Measurements from ENCODE around the gene TAS2R40. TPM values are rescaled to one million over a fixed set of nuclear protein-coding genes. Genes with fewer than 3 reads are reported as not detected.
"Not testable (repeated sequence)": the region's sequence is repeated elsewhere in the genome, so short reads cannot be mapped to it uniquely, and the experiment has no call there.

The TAS2R40 gene
- not detected for polyA plus RNA-seq

DNA sequence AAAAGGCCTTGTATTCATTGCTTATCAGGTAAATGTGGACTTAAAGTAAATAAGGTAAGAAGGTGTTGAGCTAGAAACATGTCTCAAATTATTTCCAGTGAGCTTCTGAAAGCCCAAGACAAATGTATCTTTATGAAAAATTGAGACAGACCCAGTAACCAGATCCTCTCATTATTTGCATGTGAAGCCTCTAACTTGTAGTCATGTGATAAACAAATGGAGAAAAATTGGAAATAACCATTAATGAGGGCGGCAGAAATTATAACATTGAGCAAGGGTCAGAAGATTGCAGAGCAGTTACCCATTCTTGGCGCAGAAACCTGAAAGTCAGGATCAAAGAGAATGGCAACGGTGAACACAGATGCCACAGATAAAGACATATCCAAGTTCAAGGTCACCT lies at the start of gene TAS2R40:
Gene TAS2R40, plus strand, starts transcription at position 301 of the 400 bp plus-strand sequence. Its CDS starts 42 bp downstream, at position 343.
- peaks cover 10% of the 10 kb centered on the region for H3K27me3 Mint-ChIP-seq

DNA sequence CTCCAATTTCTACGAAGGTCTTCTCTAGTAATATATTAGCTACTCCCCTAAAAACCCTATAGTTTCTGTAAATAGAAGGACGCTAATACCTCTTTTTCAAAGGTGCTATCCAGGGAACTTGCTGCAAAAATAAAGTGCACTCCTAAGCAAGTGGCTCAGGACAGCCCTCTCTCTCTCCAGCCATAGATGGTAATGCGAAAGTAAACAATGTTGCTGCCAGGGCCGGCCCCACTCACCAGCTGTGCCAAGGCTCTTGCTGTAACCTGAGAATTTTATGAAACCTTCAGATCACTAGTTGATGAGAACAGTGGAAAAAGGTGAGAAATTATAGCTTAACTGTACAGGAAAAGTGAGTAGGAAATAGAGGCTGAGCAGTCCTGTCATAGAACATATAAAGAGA lies 49.5 kb upstream of the TAS2R40 start:
- H3K27me3 Mint-ChIP-seq, result peaks cover 1% of the 10 kb centered on the region
- peaks cover 5% of the 10 kb centered on the region for H3K36me3 Mint-ChIP-seq
- H3K9me3 Mint-ChIP-seq, result peaks cover 2 to 3% (median 3%) of the 10 kb centered on the region in 3 donors
- H3K4me1 Mint-ChIP-seq, result peaks cover 0 to 10% (median 8%) of the 10 kb centered on the region in 3 donors
- peak overlapping the region in 2 of 4 donors; percentile 11 to 26 for H3K4me3 Mint-ChIP-seq
- no peak overlapping the region for H3K27ac Mint-ChIP-seq

More for the DNA sequence above, at the start of gene TAS2R40:
- Mint-ChIP-seq H3K9me3 (no peaks in the 10 kb centered on the region), H3K27ac (peak within 1 kb of the TSS in 1 of 3 donors; percentile 68), H3K4me3 (no peak within 1 kb of the TSS), H3K36me3 (no peaks in the 10 kb centered on the region), H3K4me1 (no peaks in the 10 kb centered on the region)

DNA sequence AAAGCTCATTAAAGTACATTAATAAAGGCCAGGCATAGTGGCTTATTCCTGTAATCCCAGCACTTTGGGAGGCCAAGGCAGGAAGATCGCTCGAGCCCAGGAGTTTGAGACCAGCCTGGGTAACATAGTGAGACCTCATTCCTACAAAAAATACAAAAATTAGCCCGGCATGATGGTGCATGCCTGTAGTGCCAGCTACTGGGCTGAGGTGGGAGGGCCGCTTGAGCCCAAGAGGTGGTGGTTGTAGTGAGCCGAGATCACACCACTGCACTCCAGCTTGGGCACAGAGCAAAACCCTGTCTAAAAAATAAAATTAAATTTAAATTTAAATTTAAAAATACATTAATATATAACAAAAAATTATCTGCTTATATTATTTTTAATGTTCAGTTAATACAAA lies 45.7 kb upstream of the TAS2R40 start:
- Mint-ChIP-seq H3K9me3 (peaks cover 3 to 18% (median 8%) of the 10 kb centered on the region in 3 donors), H3K4me1 (peaks cover 0 to 7% (median 2%) of the 10 kb centered on the region in 3 donors), H3K36me3 (peaks cover 1% of the 10 kb centered on the region), H3K27me3 (peaks cover 1% of the 10 kb centered on the region), H3K27ac (no peak overlapping the region), H3K4me3 (no peak overlapping the region)

DNA sequence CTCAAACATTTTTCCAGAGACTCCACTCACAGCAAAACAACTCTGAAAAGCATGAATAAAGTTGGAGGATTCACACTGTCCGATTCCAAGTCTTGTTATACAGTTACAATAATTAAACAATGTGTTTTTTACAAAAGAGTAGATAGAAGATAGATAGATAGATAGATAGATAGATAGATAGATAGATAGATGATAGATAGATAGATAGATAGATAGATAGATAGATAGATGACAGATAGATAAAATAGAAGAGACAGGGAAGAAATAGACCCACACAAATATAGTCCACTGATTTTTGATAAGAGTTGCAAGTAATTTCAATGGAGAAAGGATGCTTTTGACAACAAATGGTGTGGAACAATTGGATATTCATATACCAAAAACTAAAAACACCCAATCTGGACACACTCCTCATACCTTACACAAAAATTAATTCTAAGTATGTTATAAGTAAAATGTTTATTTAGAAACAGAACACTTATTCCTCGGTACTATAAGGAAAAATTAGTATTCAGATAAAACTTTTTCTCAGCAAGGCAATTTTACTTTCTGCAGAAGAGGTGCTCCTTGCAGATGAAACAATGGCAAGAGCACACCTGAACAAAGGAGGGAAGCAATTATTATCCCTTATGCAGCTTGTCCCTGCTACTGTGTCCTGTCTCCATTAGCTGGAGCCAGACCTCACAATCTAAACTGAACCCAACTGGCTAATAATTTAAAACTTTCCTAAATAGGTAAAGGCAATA lies 44.3 kb upstream of the TAS2R40 start:
- no peaks in the 10 kb centered on the region for H3K36me3 Mint-ChIP-seq
- peaks cover 3 to 18% (median 8%) of the 10 kb centered on the region in 3 donors for H3K9me3 Mint-ChIP-seq
- no peak overlapping the region for H3K4me3 Mint-ChIP-seq
- peak overlapping the region in 1 of 3 donors; percentile 6 for H3K27ac Mint-ChIP-seq
- H3K27me3 Mint-ChIP-seq, result no peaks in the 10 kb centered on the region
- H3K4me1 Mint-ChIP-seq, result peaks cover 0 to 10% (median 6%) of the 10 kb centered on the region in 3 donors

DNA sequence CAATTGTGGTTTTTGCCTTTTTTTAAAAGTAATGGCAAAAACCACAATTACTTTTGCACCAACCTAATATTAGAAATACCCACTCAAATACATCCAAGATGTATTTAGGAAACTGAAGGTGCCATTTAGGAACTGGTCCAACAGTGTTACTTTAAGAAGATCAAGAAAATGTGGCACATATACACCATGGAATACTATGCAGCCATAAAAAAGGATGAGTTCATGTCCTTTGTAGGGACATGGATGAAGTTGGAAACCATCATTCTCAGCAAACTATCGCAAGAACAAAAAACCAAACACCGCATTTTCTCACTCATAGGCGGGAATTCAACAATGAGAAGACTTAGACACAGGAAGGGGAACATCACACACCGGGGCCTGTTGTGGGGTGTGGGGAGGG lies 41.1 kb upstream of the TAS2R40 start:
- not testable (repeated sequence) for H3K27me3 Mint-ChIP-seq, H3K27ac Mint-ChIP-seq, H3K4me3 Mint-ChIP-seq, H3K36me3 Mint-ChIP-seq
- Mint-ChIP-seq H3K4me1 (peaks cover 0 to 17% (median 16%) of the 10 kb centered on the region in 3 donors), H3K9me3 (peaks cover 2 to 15% (median 6%) of the 10 kb centered on the region in 3 donors)

DNA sequence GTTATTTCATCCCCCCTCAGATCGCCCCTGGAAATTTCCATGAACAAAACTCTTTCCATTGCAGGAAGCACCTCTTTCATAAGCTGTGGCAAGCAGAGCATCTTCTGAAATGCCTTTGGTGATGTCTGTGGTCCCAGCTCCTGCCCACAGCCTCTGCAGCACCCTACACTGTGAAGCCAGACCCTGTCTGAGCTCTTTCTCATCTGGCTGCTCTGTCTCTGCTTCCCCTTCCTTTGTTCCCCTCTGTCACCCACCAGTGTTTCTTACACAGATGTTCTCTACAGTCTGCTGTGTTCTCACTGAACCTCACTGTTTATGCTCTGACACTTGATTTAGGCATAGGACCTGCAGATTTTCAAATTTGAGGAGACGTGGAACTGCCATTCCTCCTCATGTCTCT lies 40.5 kb upstream of the TAS2R40 start:
- H3K9me3 Mint-ChIP-seq, result peaks cover 2 to 15% (median 6%) of the 10 kb centered on the region in 3 donors
- no peaks in the 10 kb centered on the region for H3K36me3 Mint-ChIP-seq
- no peak overlapping the region for H3K27ac Mint-ChIP-seq
- H3K4me3 Mint-ChIP-seq, result no peak overlapping the region
- peaks cover 0 to 17% (median 16%) of the 10 kb centered on the region in 3 donors for H3K4me1 Mint-ChIP-seq
- H3K27me3 Mint-ChIP-seq, result peaks cover 1% of the 10 kb centered on the region

DNA sequence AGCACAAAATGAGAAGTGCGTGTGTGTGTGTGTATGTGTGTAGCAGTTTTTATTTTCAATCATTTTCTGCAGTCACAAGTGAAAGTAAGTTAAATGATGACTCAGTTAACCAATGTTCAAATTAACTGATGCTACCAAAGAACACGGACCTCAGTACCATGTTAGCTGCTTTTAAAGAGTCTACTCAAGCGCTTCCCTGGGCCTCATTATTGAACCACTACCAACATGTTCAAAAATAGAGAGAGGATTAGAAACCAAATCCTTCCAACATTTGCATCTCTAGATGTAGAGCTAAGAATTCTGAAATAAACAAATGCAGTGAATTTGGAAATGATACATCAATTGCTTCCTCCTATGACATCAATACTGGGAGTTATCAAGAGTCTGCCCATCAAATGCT lies 38.8 kb upstream of the TAS2R40 start, which contains the start of gene TAS2R39:
Gene TAS2R39, plus strand, starts transcription at position 396 of the 400 bp plus-strand sequence. Its CDS starts 0 bp downstream, at position 396.
- Mint-ChIP-seq H3K9me3 (peaks cover 3 to 11% (median 5%) of the 10 kb centered on the region in 3 donors), H3K4me3 (peak within 1 kb of the TSS in 1 of 4 donors; percentile 5), H3K27me3 (peaks cover 1% of the 10 kb centered on the region), H3K36me3 (no peaks in the 10 kb centered on the region), H3K27ac (no peak within 1 kb of the TSS), H3K4me1 (peaks cover 0 to 17% (median 16%) of the 10 kb centered on the region in 3 donors)

DNA sequence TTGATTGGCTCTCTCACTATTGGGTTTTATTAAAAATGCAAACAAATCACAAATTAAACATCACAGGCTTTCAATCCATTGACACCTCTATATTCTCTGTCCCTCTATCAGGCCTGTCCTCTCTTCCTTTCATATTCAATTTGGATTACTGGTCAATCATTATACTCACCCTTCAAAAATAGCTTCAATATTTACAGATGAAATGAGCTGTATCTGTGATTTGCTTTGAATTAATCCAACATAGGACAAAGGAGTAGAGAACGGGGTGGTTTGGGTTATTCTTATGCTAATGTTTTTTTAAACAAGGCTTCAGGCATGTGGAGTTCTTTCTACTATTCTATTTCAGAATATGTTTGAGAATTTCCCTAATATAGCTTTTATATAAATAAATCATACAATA lies 36.3 kb upstream of the TAS2R40 start:
- no peaks in the 10 kb centered on the region for H3K36me3 Mint-ChIP-seq
- H3K4me1 Mint-ChIP-seq, result peaks cover 0 to 17% (median 13%) of the 10 kb centered on the region in 3 donors
- peaks cover 1% of the 10 kb centered on the region for H3K27me3 Mint-ChIP-seq
- no peak overlapping the region for H3K27ac Mint-ChIP-seq
- no peak overlapping the region for H3K4me3 Mint-ChIP-seq
- H3K9me3 Mint-ChIP-seq, result peaks cover 0 to 4% (median 0%) of the 10 kb centered on the region in 3 donors

DNA sequence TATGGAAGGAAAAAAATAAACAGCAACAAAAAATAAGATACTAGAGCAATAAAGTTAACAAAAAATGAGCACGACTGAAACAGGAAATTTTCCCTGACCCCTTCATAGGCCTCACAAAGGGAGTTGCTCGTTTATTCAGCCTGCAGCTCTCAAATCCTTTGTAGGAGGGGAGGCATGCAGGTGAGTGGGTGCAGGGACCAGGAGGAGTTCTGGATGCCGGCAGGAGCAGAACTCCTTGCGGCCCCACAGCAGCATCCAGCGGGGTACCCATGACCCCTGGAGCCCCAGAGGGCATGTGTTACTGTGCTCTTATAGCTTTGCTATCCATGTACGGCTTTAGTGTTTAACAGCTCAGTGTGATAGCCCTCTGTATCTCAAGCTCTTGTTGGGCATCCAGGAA lies 32.8 kb upstream of the TAS2R40 start:
- no peaks in the 10 kb centered on the region for H3K36me3 Mint-ChIP-seq
- H3K4me3 Mint-ChIP-seq, result no peak overlapping the region
- no peak overlapping the region for H3K27ac Mint-ChIP-seq
- peaks cover 0 to 3% (median 1%) of the 10 kb centered on the region in 3 donors for H3K4me1 Mint-ChIP-seq
- peaks cover 0 to 4% (median 0%) of the 10 kb centered on the region in 3 donors for H3K9me3 Mint-ChIP-seq
- no peaks in the 10 kb centered on the region for H3K27me3 Mint-ChIP-seq

DNA sequence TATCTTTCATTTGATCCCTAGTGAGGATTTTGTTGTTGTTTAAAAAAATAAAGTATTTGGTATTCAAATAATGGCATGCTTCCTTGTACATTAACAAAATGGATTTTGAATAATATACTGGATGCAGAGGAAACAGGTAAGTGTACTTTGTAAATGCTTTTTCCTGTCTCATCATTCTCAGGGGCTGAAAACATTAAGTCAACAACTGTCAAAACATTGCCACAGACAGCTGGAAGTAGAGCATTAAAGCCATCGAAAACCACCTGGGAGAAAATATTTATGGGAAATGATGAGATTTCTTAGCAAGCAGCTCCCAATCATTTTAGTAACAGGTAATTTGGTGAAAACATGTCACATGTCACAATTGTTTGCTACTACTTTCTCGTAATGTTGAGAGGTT lies 28.0 kb upstream of the TAS2R40 start:
- peaks cover 2% of the 10 kb centered on the region for H3K27me3 Mint-ChIP-seq
- H3K4me1 Mint-ChIP-seq, result no peaks in the 10 kb centered on the region
- no peaks in the 10 kb centered on the region for H3K9me3 Mint-ChIP-seq
- H3K36me3 Mint-ChIP-seq, result no peaks in the 10 kb centered on the region
- no peak overlapping the region for H3K4me3 Mint-ChIP-seq
- no peak overlapping the region for H3K27ac Mint-ChIP-seq

DNA sequence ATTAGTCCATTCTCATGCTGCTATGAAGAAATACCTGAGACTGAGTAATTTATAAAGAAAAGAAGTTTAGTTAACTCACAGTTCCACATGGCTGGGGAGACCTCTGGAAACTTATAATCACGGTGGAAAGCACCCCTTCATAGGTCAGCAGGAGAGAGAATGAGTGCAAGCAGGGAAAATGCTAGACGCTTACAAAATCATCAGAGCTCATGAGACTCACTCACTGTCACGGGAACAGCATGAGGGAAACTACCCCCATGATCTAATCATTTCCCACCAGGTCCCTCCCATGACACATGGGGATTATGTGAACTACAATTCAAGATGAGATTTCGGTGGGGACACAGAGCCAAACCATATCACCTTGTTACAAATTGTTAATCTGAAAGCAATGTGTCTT lies 22.8 kb upstream of the TAS2R40 start:
- Mint-ChIP-seq H3K9me3 (no peaks in the 10 kb centered on the region), H3K4me3 (no peak overlapping the region), H3K27me3 (peaks cover 2% of the 10 kb centered on the region), H3K36me3 (no peaks in the 10 kb centered on the region), H3K4me1 (peaks cover 2 to 3% (median 2%) of the 10 kb centered on the region in 3 donors), H3K27ac (no peak overlapping the region)

DNA sequence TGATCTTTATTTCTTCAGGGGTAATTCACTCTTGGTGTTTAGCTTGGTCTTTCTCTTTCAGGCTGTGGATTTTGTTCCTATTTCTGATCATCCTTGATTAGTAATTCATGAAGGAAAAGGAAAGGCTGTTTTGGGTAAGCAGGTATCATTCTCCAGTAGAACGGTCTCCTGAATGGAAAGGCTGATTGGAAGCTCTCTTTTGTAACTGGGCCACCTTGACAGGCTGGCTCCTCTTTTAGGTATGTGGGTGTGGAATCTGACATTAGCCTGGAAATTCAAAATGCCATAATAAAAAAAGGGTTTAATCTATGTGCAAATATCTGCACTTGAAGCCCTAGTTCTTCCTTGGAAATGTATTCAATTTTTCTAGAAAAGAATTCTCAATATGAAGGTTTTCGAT lies 19.7 kb upstream of the TAS2R40 start:
- peaks cover 11 to 24% (median 17%) of the 10 kb centered on the region in 3 donors for H3K4me1 Mint-ChIP-seq

DNA sequence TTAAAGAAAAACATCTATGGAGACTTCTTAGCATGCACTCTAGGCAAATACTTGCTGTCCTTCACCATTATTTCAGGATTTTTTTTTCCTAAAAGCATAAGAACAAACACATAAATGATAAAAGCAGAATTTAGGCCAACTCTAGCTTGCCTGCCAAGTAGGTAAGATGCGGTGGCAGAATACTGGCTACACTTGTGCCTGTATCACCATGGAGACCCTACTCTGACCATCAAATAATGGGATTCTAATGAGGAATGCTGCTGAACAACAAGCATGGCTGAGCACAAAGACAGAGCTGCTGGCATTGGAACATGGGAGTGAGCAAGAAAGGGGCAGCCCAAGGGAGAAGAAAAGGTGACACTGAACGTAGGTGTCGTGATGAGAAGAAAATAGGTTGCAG lies 18.5 kb upstream of the TAS2R40 start:
- no peaks in the 10 kb centered on the region for H3K36me3 Mint-ChIP-seq
- no peaks in the 10 kb centered on the region for H3K27me3 Mint-ChIP-seq
- H3K4me1 Mint-ChIP-seq, result peaks cover 13 to 27% (median 17%) of the 10 kb centered on the region in 3 donors
- no peaks in the 10 kb centered on the region for H3K9me3 Mint-ChIP-seq
- H3K27ac Mint-ChIP-seq, result no peak overlapping the region
- no peak overlapping the region for H3K4me3 Mint-ChIP-seq

More for the DNA sequence above, 19.7 kb upstream of the TAS2R40 start:
- Mint-ChIP-seq H3K36me3 (no peaks in the 10 kb centered on the region), H3K27me3 (peaks cover 2% of the 10 kb centered on the region), H3K27ac (no peak overlapping the region), H3K9me3 (no peaks in the 10 kb centered on the region), H3K4me3 (no peak overlapping the region)

DNA sequence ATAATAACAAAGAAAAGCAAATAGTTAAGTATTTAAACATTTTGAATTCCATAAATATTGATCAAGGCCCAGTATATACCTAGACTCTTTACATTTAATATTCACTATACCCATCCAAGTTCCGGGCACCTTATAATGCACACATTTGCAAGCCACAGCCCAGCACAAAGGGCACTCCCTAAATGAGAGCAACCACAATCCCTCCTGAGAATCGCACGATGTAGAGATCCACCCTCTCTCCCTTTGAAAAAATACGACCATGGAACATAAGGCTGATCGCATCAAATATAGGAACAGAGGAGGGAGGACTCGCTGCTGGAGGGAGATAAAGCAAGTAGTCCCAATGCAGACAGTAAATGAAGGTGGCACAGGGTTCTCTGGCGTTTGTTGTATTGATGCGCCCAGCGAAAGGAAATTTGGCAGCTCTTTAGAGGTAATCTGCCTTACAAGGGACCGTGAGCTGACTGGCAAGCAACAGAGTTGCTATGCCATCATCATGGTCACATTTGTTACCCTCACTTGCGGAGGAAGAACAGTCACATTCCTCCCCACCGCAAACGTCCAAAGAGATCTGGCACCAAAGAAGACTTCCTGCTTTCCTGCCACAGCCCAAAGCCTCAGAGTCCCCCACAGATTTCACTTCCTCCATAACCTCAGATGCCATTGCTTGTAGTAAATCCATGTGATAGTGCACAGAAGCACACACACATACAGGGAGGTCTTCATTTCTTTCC lies 16.1 kb upstream of the TAS2R40 start:
- H3K4me1 Mint-ChIP-seq, result peaks cover 16 to 27% (median 24%) of the 10 kb centered on the region in 3 donors
- H3K36me3 Mint-ChIP-seq, result no peaks in the 10 kb centered on the region
- H3K9me3 Mint-ChIP-seq, result no peaks in the 10 kb centered on the region
- H3K27ac Mint-ChIP-seq, result peak overlapping the region in 2 of 3 donors; percentile 24 to 80
- no peaks in the 10 kb centered on the region for H3K27me3 Mint-ChIP-seq
- peak overlapping the region in 3 of 4 donors; percentile 67 to 92 (median 85) for H3K4me3 Mint-ChIP-seq

DNA sequence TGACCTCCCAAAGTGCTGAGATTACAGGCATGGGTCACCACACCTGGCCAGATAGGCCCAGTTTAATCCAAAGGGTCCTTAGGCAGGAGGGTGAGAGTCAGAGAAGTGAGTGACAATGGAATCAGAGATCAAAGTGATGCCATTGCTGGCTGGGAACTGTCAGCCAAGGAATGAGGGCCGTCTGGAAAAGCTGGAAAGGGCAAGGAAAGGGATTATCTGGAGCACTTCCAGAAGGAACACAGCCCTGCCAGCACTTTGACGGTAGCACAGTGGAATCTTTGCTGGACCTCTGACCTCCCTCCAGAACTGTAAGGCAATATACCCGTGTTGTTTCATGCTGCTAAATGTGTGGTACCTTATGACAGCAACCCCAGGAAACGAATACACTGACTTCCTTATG lies 11.3 kb upstream of the TAS2R40 start:
- no peaks in the 10 kb centered on the region for H3K36me3 Mint-ChIP-seq
- H3K4me3 Mint-ChIP-seq, result no peak overlapping the region
- H3K9me3 Mint-ChIP-seq, result peaks cover 0 to 7% (median 2%) of the 10 kb centered on the region in 3 donors
- no peak overlapping the region for H3K27ac Mint-ChIP-seq
- no peaks in the 10 kb centered on the region for H3K27me3 Mint-ChIP-seq
- H3K4me1 Mint-ChIP-seq, result peaks cover 14 to 25% (median 21%) of the 10 kb centered on the region in 3 donors

All from IgD-negative memory B cell (primary cell).